ENCODE results near the gene NACC2.

NACC2 gene

GRCh38 chr9:136095070-136096058 lies at the start of gene NACC2:
Gene NACC2, minus strand, starts transcription at chr9:136095289. Its CDS starts 44,768 bp downstream, at chr9:136050521.
- DNase-seq: peak; percentile 10

- no peak for DNase-seq
These were observed 49.4 kb upstream of the NACC2 start for GRCh38 chr9:136144450-136144849.

- no peak for DNase-seq
These were observed 48.3 kb upstream of the NACC2 start for GRCh38 chr9:136143215-136144001.

DNA sequence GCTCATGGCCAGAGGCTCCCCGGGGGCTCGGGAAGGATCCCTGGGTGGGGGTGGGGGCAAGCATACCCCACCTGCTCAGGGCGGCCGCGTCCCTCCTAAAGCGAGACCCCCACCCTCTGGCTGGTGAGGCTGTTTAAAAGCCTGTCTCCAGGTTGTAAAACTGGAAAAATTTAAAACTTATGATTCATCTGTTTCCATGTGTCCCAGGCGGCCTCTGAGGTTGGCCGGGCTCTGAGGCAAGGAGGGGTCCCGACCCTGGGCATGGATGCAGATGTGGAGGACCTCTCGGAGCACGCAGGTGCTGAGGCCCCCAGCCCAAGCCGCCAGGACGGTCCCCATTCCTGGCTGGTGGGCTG lies 47.7 kb upstream of the NACC2 start:
- DNase-seq: no peak

- no peak for DNase-seq
These were observed 47.3 kb upstream of the NACC2 start for GRCh38 chr9:136142414-136142796.

DNA sequence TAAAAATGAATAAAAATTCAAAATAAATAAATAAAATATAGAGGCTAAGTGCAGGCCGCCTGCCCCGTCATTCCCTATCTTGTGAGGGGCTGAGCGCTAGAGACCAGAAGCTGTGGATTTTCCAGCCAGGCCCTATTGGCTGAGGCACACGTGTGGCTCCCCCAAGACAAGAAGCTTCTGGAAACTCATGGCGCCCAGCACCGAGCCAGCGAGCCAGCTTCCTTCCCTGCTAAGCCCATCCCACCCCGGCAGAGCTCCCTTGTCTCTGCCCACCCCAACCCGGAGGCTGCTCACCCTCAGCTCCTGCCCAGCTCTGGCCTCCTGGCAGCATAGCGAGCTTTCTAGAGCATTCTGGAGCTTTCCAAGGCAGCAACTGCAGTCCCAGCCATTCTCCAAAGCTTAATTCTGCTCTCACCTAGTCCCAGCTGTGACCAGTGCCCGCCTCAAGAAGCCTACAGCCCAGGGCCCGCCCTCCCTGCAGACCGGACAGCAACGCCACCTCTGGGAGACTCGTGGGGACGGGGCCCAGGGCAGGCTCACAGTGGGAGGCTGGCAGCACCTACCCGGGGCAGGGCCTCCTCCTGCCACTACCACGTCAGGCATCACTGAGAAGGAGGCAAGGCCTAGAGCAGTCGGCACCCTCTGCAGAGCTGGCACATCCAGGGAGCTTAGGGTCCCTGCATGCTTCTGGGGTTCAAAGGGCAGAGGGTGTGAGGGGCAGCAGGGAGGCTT lies 46.8 kb upstream of the NACC2 start:
- DNase-seq: no peak

DNA sequence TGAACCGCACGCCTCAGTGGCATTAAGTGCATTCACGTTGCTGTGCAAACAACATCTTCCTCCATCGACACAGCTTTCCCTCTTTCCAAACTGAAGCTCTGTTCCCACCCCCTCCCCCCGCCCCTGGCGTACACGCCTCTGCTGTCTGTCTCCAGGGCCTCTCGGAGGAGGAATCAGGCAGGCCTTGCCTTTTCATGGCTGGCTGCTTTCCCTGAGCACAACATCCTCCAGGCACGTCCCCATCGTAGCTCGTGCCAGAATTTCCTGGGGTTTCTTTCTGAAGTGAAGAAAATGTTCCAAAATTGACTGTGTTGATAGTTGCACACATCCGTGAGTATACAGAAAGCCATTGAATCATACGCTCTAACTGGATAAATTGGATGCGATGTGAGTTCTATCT lies 45.9 kb upstream of the NACC2 start:
- no peak for DNase-seq

- no peak for DNase-seq
These were observed 45.0 kb upstream of the NACC2 start for GRCh38 chr9:136140046-136140445.

- no peak for DNase-seq
These were observed 43.5 kb upstream of the NACC2 start for GRCh38 chr9:136138566-136138965.

- DNase-seq: no peak
These were observed 42.5 kb upstream of the NACC2 start for GRCh38 chr9:136137321-136138265.

GRCh38 chr9:136136127-136136925 lies 41.2 kb upstream of the NACC2 start:
- DNase-seq: no peak

DNA sequence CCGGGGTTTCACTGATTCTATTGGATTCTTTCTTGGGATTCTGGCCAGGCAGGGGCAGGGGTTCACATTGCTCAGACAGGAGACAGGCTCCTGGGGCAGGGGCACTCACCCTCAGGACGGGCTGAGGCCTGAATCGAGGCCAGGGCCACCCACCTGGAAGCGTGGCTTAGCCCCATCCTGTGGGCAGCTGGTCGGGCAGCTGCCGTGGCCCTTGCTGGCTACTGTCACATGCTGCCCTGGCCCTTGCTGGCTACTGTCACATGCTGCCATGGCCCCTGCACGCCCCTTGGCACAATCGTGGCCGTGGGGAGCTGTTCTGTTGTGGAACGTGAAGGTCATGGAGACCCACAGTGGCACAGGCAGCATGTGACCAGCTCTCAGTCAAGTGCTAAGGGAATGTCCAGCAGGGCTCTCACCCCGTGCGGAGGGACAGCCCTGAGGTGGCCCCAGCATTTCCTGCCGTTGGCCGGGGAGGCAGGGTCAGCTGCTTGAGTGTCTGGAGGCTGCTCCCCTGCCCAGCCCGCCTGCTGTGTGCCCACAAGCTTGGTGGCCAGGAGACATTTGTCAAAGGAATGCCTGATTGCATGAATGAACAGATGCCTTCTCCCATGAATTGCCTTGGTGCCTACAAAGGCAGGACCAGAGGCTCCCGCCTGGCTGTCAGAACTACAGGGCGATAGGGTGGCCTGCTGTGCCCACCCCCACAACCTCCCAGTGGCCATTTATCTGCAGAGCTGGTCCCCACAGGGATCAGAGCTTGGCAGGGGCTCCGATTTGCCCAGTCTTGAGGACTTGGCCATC lies 40.4 kb upstream of the NACC2 start:
- no peak for DNase-seq

GRCh38 chr9:136133959-136134484 lies 38.9 kb upstream of the NACC2 start:
- DNase-seq: no peak

DNA sequence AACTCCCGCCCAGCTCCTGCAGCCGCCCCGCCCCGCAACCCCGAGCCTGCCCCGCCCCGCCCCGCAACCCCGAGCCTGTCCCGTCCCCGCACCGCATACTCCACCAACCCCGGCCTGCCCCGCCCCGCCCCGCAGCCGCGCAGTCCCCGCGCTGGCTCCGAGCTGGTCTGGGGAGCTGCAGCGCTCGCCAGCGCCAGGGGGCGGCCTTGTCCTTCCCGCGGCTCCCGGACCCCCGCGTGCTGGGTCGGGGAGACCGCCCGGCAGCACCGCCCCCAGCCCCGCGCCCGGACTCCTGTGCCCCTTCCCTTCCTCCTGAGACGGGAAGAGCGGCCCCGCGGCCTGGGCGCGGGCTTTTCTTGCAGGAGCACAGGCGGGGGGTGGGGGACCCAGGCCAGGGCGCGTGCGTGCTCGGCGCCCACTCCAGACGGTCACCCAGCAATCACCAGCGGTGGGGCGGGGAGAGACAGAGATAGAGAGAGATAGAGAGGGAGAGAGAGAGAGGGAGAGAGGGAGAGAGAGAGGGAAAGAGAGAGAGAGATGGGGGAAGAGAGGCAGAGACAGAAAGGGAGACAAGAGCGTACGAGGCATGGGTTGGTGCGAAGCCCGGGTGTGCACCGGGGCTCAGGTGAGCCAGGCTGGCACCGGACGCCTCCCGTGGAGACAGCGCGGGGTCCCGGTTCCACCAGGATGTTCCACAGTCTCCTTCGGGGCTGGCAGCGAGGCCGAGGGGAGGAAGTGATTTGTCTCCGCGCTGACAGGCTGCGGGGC lies 38.3 kb upstream of the NACC2 start:
- DNase-seq: peak; percentile 29

DNA sequence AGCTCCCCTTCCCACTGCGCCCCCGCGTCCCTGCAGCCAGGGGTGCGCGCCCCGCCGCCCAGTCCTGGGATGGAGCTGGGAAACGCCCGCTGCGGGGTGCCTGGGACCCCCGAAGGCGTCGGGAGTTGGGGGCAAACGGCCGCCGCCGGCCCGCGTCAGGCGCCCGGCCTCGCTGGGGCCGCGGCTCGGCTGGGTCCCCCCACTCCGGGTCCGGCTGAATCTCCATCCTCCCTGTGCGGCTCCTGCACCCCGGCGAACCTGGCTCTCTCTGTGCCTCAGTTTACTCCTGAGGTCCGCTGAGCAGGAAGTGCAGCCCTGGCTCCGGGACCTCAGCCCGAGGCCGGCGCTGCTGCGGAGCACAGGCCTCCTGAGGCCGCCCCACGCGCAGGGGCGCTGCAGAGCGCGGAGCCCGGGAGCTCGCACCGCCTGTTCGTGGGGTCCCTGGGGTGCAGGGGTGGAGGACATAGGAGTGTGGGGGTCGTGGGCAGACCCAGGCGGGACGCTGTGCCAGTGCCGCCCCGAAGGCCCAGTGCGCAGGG lies 37.5 kb upstream of the NACC2 start:
- no peak for DNase-seq

- DNase-seq: no peak
These were observed 36.8 kb upstream of the NACC2 start for GRCh38 chr9:136131629-136132511.

DNA sequence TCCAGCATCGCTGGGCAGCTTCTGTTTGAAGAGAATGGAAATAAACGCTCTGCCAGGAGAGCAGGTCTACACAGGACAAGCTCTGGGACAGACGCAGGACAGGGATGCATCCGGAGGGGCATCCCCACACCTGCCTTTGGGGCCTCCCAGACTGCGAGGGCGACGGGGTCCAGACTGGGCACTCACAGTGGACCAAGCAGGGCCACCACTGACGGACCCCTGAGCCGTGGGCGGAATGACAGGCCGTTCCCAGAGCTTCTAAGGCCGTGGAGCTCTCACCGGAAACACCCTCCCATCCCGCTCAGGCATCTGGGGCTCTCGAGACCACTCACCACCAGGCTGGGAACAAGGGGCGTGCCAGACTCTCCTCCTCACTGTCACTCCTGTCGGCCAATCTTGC lies 34.1 kb upstream of the NACC2 start:
- no peak for DNase-seq

- DNase-seq: no peak
These were observed 33.3 kb upstream of the NACC2 start for GRCh38 chr9:136128436-136128835.

Data from stimulated activated naive CD4-positive, alpha-beta T cell treated with Interleukin-2 at 50 U/mL for 16 hours (primary cell).